HG03175 (cell line): ENCODE results near the gene EDEM3.
A peak's percentile ranks its signal among the peaks of the same experiment; 100 is the strongest.
"Not testable (repeated sequence)": the region's sequence is repeated elsewhere in the genome, so short reads cannot be mapped to it uniquely, and the experiment has no call there.

Source experiments
- ATAC-seq: cut with Tn5 transposase; IDR thresholded peaks from one replicate; pipeline ENCODE4 v1.9.1; 2021; ENCODE audit warnings: mild to moderate bottlenecking, moderate library complexity; ENCODE audit not compliant: unreplicated experiment

EDEM3 gene

DNA sequence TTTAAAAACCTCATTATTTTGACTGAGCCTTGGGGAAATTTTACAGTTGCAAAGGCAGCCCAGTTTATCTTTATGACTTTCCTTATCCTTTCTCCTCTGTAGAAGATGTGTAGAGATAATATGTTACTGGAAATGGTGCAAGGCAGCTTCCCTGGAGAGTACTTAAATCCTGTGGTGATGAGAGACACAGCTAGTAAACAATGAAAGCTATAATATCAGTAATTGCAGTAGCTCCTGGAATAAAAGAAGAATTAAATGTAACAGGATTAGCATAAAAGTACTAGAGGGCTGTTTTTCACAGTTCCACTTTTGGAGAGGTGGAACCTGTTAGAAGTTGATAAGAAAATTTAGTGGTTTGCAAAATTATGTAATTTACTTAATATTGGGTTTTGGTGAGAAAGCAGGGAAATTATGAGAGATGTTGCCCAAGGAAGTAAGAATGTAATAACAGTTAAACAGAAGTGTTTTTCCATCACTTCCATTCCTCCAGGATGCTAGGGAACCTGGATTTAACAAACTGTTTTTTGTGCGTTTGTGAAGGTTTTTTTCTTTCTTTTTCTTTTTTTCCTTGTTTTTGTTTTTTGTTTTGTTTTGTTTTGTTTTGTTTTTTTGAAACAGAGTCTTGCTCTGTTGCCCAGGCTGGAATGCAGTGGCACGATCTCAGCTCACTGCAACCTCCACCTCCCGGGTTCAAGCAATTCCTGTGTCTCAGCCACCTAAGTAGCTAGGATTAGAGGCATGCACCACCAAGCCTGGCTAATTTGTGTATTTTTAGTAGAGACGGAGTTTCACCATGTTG lies 15.7 kb upstream of the EDEM3 start:
- ATAC-seq: no peak

GRCh38 chr1:184769241-184769640 lies 14.6 kb upstream of the EDEM3 start:
- ATAC-seq: no peak

DNA sequence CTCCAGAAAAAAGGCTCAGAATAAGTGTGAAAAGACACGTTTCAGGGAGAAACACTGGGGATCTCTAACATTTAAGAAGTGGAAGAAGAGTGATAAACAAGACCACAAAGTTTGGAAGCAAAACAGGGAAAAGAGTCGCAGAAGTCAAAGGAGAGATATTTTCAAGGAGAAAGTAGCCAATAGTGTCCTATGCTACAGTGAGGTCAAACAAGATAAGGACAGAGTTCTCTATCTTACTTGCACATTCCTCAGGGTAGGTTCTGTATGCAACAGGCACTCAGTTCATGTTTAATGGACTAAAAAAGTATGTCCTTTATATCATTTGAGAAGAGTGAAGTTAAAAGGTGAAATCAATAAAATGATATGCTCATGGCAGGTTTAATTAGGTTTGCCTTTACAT lies 13.8 kb upstream of the EDEM3 start:
- ATAC-seq: no peak

DNA sequence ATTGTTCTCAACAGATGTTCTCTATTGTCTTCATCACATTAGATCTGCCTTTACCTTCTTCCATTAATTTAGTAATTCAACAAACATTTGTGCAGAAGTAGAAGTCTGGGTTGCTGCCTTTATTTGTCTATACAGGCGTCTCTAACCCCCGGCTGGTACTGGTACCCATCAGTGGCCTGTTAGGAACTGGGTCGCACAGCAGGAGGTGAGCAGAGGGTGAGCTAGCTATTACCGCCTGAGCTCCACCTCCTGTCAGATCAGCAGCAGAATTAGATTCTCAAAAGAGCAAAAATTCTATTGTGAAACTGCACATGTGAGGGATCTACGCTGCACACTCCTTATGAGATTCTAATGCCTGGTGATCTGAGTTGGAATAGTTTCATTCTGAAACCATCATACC lies 12.9 kb upstream of the EDEM3 start:
- ATAC-seq: no peak

GRCh38 chr1:184764483-184764882 lies 9.8 kb upstream of the EDEM3 start:
- no peak for ATAC-seq

DNA sequence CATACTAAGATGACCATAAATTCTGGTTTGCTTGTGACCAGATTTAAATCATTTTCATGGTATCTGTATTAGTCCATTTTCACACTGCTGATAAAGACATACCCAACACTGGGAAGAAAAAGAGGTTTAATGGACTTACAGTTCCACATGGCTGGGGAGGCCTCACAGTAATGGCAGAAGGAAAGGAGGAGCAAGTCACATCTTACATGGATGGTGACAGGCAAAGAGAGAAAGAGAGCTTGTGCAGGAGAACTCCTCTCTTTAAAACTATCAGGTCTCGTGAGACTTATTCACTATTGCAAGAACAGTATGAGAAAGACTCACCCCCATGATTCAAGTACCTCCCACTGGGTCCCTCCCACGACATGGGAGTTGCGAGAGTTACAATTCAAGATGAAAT lies 8.9 kb upstream of the EDEM3 start:
- ATAC-seq: not testable (repeated sequence)

DNA sequence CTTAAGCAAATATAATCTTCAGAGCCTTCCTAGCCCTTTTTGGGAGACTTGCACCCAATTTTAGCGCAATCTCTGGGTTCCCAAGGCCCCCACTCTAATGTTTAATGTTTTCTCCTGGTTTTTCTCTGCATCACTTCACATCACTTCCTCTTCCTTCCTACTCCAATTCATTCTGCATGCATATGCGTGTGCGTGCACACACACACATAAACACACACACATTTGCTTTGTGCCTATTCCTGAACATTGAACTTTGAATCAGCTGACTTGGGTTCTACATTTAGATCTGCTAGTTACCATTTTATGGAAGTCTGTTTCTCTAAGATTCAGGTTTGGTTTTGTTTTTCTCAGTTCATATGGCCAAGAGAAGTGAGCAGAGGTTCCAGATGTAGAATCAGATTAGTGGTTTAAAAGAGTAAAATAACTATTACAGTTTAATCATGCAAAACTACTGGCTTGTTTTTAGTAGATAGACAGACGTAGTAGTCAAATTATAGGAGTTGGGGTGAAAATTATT lies 7.4 kb upstream of the EDEM3 start:
- no peak for ATAC-seq

GRCh38 chr1:184759651-184760050 lies 5.0 kb upstream of the EDEM3 start:
- no peak for ATAC-seq

DNA sequence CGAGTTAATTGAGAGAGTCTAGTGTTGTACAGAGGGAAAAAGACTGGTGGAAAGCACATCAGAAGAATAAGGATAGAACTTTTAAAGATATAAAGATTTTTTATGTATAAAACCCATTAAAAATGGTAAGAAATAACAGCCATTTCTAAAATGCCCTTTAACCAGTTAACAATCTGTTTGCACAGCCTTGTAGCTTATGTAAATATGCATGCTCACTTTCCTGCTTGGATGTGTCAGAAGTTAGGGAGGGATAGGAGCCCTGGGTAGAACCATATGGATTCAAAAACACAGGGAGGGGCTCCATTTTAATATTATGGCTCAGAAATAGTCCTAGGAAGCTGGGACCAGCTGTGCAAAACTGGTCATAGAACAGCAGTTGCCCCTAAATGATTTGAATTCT lies 4.5 kb upstream of the EDEM3 start:
- ATAC-seq: no peak

GRCh38 chr1:184757891-184758290 lies 3.2 kb upstream of the EDEM3 start:
- ATAC-seq: no peak

DNA sequence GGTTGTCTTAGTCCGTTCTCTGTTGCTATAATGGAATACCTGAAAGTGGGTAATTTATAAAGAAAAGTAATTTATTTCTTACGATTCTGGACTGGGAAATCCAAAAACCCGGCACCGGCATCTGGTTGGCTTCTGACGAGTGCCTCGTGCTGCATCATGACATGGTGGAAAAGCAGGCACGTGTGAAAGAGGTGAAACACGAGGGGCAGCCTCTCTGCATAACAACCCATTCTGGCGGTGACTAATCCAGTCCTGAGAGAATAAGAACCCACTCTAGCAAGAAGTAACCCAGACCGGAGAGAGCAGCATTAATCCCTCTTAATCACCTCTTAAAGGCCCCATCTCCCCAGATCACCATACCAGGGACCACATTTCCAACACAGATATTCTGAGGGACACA lies 2.7 kb upstream of the EDEM3 start:
- ATAC-seq: no peak

DNA sequence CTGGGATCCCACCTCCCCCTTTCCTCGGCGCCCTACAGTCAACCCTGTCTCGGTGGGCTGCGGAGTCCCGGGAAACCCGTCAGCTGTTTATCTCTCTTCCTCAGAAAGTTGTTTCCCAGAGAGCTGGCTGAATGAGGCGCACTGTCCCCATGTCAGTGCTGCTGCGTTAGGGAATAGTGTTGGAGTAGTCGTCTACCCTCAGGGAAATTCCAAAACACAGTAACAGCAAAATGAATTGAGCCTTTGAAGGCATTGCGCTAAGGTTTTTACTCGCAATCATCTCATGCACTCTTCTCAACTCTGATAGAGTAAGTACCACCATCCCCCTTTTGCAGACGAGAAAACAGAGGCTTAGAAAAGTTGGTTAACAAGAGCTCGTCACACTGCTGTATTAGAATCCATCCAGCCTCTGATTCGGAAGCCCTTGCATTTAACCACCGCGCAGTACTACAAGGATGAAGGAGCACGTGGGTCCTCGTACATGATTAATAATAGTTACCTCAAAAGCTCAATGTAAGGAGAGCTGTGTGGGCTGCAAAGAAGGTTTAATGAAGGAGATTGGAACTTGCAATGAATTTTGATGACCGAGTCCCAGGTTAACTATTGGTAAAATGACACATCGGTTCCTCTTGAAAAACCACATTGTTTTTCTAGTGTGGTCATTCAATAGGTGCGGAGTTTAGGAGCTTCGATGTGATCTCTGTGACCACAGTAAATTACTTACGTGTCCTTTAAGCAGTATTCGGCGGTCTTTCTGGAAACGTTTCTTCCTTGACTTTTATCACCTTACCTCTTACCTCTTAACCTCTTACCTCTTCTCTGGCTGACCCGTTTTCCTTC lies 788 bp upstream of the EDEM3 start:
- peak; percentile 1 for ATAC-seq

DNA sequence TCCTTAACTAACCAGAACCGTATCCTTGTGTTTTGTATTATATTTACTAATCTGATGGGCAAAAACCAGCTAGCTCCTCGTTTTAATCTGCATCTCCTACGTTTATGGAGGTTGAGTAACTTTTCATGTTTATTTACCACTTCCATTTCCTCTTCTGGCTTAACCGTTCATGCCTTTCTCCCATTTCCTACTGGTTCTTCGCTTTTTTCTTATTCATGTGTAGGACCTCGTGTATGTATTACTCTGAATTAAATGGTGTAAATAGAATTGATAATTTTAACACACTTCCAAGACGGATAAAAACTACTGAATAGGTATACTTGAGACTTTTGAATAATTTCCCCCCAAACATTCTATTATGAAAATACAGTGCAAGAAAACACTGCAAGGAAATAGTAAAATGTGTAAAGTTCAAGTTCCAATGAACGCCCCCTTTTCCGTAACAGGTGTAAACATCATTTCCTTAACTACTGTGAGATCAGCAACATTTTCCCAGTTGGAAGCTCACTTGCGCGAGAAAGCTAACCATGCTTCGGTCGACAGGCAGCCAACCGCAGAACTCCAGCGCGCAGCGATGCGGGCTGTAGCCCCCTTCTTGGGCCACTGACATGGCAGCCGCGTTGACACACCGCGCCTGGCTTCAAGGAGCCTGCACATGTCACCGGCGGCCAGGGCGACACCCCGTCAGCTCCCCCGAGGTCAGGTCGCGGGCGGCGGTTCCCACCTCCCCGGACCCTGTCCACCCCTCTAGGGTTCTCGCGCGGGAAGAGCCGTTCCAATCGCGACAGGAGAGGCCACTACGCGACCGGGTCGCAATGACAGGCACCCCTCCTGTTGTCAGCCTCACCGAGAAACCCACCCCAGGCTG lies 816 bp downstream of the EDEM3 start:
- ATAC-seq: peak; percentile 9

DNA sequence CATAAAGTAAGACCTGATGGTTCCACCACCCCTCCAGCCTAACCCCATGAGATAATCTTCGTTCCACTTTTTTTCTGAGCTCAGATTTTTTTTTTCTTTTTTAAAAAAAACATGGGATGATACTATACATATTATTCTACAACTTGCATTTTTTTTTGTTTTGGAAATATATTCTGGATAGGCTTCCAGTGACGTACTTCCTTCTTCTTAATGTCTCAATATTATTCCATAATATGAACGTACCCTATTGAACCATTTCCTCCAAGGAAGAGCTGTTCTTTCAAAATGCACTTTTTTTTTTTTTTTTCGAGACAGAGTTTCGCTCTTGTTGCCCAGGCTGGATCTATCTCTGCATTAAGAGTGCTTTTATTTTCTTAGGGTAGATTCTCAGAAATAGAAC lies 1.5 kb downstream of the EDEM3 start:
- no peak for ATAC-seq

GRCh38 chr1:184752656-184753055 lies 2.0 kb downstream of the EDEM3 start:
- ATAC-seq: no peak

- ATAC-seq: no peak
Measured at GRCh38 chr1:184748740-184749139, 5.9 kb downstream of the EDEM3 start.

GRCh38 chr1:184747089-184747955 lies 7.3 kb downstream of the EDEM3 start:
- ATAC-seq: peak; percentile 85

DNA sequence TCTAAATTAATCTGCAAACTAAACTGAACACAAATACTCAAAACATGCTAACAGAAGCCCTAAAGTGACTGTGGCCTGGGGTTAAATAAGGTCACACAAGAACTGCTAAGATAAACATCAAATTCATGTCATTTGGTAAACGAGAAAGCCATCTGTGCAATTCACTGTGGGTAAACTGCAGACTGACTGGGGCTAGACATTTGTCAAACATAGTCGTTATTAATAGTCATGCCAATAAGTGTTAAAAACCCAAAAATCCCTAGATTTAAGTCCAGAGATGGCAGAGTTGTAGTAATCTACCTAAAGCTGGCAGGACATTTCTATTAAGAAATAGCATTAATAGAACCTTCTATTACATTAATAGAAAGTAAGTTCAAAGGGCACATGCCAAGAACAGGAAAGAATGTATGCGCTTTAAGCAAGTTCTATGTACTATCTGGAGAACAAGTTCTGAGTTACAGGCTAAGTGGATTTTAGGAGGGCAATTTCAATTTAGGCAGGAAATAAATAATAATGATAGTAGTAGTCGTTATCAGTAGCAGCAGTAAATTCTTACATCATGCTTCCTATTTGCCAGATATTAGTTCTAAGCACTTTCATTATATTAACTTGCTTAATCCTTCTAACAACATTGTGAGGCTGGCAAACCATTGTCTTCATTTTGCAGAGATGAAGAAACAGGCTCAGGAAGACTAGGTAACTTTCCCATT lies 8.6 kb downstream of the EDEM3 start:
- no peak for ATAC-seq

GRCh38 chr1:184745110-184745509 lies 9.5 kb downstream of the EDEM3 start:
- ATAC-seq: no peak
